IMR-90 (cell line): ENCODE data around the gene ZBTB22. TPM values are rescaled to one million over a fixed set of nuclear protein-coding genes. Genes with fewer than 3 reads are reported as not detected.
"Not testable (repeated sequence)": the region's sequence is repeated elsewhere in the genome, so short reads cannot be mapped to it uniquely, and the experiment has no call there.

Experiments used
- ATAC-seq: fragments of 200-7000 bp; cut with Tn5 transposase; 2 replicates; pipeline ENCODE4 v1.9.1; 2020; ENCODE audit warnings: low read depth, mild to moderate bottlenecking, moderate library complexity
- BruUV-seq: library from RNA; stranded (reverse); fragments of 400-500 nt; replicated peaks from 2 replicates; lab custom pipeline; 2021; lab: Mats Ljungman, UMichigan
- CTCF ChIA-PET: fragments of 300-600 bp; formaldehyde crosslinking; extraction: SDS; loops from one replicate; lab custom pipeline; 2021; ENCODE audit warnings: antibody characterized with exemption; lab: Yijun Ruan, JAX
- POLR2A ChIA-PET: fragments of 300-600 bp; sonication (Branson Sonifier 250); formaldehyde crosslinking; loops from one replicate; lab custom pipeline; 2022; ENCODE audit warnings: antibody characterized with exemption; ENCODE audit not compliant: unreplicated experiment; lab: Charles Lee
- DNase-seq: peaks from one replicate; pipeline ENCODE4 v3.0.0; 2013
- H2AFZ ChIP-seq: replicated peaks from 2 replicates; pipeline ENCODE3; 2013; ENCODE audit warnings: low read length, mild to moderate bottlenecking; ENCODE audit not compliant: poor library complexity
- H2AK5ac ChIP-seq: 2 replicates; pipeline ENCODE4 v1.6.1; 2013; ENCODE audit warnings: low read depth, low read length, inconsistent platforms
- H2AK9ac ChIP-seq: replicated peaks from 2 replicates; pipeline ENCODE3; 2013; ENCODE audit warnings: mild to moderate bottlenecking, low read depth, low read length, moderate library complexity; ENCODE audit not compliant: poor library complexity
- H2BK120ac ChIP-seq: 2 replicates; pipeline ENCODE4 v1.6.1; 2013; ENCODE audit warnings: low read depth, low read length, inconsistent platforms
- H2BK15ac ChIP-seq: 3 replicates; pipeline ENCODE4 v1.6.1; 2013; ENCODE audit warnings: low read depth, low read length, inconsistent platforms
- H2BK20ac ChIP-seq: 2 replicates; pipeline ENCODE4 v1.6.1; 2013; ENCODE audit warnings: low read depth, mild to moderate bottlenecking, inconsistent platforms, low read length, moderate library complexity
- H2BK5ac ChIP-seq: 2 replicates; pipeline ENCODE4 v1.6.1; 2013; ENCODE audit warnings: mild to moderate bottlenecking, low read depth, low read length, inconsistent platforms; ENCODE audit not compliant: poor library complexity, severe bottlenecking
- H3K14ac ChIP-seq: replicated peaks from 2 replicates; pipeline ENCODE4 v1.6.1; 2013; ENCODE audit warnings: low read depth, low read length, inconsistent platforms
- H3K18ac ChIP-seq: 2 replicates; pipeline ENCODE4 v1.6.1; 2013; ENCODE audit warnings: low read depth, low read length, control low read depth
- H3K23ac ChIP-seq: 2 replicates; pipeline ENCODE4 v1.6.1; 2013; ENCODE audit warnings: low read depth, low read length, inconsistent platforms
- H3K27ac ChIP-seq: 2 replicates; pipeline ENCODE4 v1.5.1; 2013; ENCODE audit warnings: mild to moderate bottlenecking, control low read depth, low read length; ENCODE audit not compliant: insufficient read depth
- H3K27me3 ChIP-seq: 2 replicates; pipeline ENCODE4 v1.6.1; 2013; ENCODE audit warnings: low read length; ENCODE audit not compliant: control insufficient read depth, insufficient read depth
- H3K36me3 ChIP-seq: 2 replicates; pipeline ENCODE4 v1.6.1; 2013; ENCODE audit warnings: low read length, mixed read lengths; ENCODE audit not compliant: control insufficient read depth, insufficient read depth
- H3K4ac ChIP-seq: 2 replicates; pipeline ENCODE4 v1.6.1; 2013; ENCODE audit warnings: low read depth, low read length, inconsistent platforms
- H3K4me1 ChIP-seq: 2 replicates; pipeline ENCODE4 v1.6.1; 2013; ENCODE audit warnings: low read length, mixed read lengths; ENCODE audit not compliant: control insufficient read depth, insufficient read depth
- H3K4me2 ChIP-seq: 2 replicates; pipeline ENCODE4 v1.6.1; 2013; ENCODE audit warnings: low read depth, mild to moderate bottlenecking, control low read depth, low read length, moderate library complexity
- H3K4me3 ChIP-seq: 2 replicates; pipeline ENCODE4 v1.5.1; 2013; ENCODE audit warnings: low read depth, mild to moderate bottlenecking, control low read depth, low read length, moderate library complexity; ENCODE audit not compliant: insufficient read depth
- H3K56ac ChIP-seq: 2 replicates; pipeline ENCODE4 v1.6.1; 2013; ENCODE audit warnings: low read length, inconsistent platforms; ENCODE audit not compliant: insufficient read depth; ENCODE audit errors: extremely low read depth
- H3K79me1 ChIP-seq, 2 experiments: 2 replicates each; pipeline ENCODE4 v1.6.1; 2013; ENCODE audit warnings: low read length in 2 of 2, inconsistent platforms in 1 of 2, low read depth in 1 of 2
- H3K9ac ChIP-seq: 2 replicates; pipeline ENCODE4 v1.6.1; 2013; ENCODE audit warnings: low read depth, low read length, control low read depth
- H3K9me1 ChIP-seq: 2 replicates; pipeline ENCODE4 v1.6.1; 2013; ENCODE audit warnings: low read length, inconsistent platforms; ENCODE audit not compliant: insufficient read depth
- H3K9me3 ChIP-seq: 2 replicates; pipeline ENCODE4 v1.6.1; 2013; ENCODE audit warnings: low read length; ENCODE audit not compliant: control insufficient read depth, insufficient read depth
- H4K20me1 ChIP-seq: 2 replicates; pipeline ENCODE4 v1.6.1; 2013; ENCODE audit warnings: low read length, inconsistent platforms; ENCODE audit not compliant: insufficient read depth
- H4K5ac ChIP-seq: 2 replicates; pipeline ENCODE4 v1.6.1; 2013; ENCODE audit warnings: mild to moderate bottlenecking, low read depth, low read length, control low read depth
- H4K8ac ChIP-seq, 2 experiments: 2 replicates each; pipeline ENCODE4 v1.6.1; 2013; ENCODE audit warnings: low read depth in 2 of 2, low read length in 2 of 2, control low read depth in 1 of 2, inconsistent platforms in 1 of 2
- H4K91ac ChIP-seq: 2 replicates; pipeline ENCODE4 v1.6.1; 2013; ENCODE audit warnings: low read depth, low read length, inconsistent platforms; ENCODE audit not compliant: insufficient read depth
- CTCF ChIP-seq: conservative IDR thresholded peaks from 2 replicates; pipeline ENCODE4 v1.5.1; 2012; ENCODE audit warnings: mild to moderate bottlenecking, low read depth, low read length, improper control_type of control experiment
- MXI1 ChIP-seq: IDR thresholded peaks from 2 replicates; pipeline ENCODE4 v1.6.1; 2012; ENCODE audit warnings: low read depth, mild to moderate bottlenecking, low read length, moderate library complexity, borderline replicate concordance
- RAD21 ChIP-seq: IDR thresholded peaks from 2 replicates; pipeline ENCODE4 v1.6.1; 2012; ENCODE audit warnings: low read length, improper control_type of control experiment
- SMC3 ChIP-seq: fragments of 150-350 bp; IDR thresholded peaks from 2 replicates; pipeline ENCODE4 v1.6.1; 2016; ENCODE audit warnings: low read depth, mild to moderate bottlenecking, antibody characterized with exemption, low read length, moderate library complexity
- WGBS, 2 experiments: methylation state at CpG; one replicate each; pipeline versions ENCODE4 v1.1.5 to v1.1.7; 2013; ENCODE audit warnings: missing lambda C conversion rate in 2 of 2; ENCODE audit not compliant: insufficient read length in 1 of 2; ENCODE audit errors: extremely low coverage in 2 of 2; 5-methylcytosine and 5-hydroxymethylcytosine counted together
- dilution Hi-C: fragments of 300-500 bp; cut with HindIII; formaldehyde crosslinking; loops from one replicate; pipeline ENCODE4 v1.14.3; 2018; ENCODE audit warnings: low sequenced_read_pairs; ENCODE audit not compliant: unreplicated experiment
- in situ Hi-C: fragments of 300-500 bp; cut with MboI; formaldehyde crosslinking; loops from 3 replicates; pipeline ENCODE4 v1.14.3; 2019; ENCODE audit warnings: low sequenced_read_pairs, inconsistent platforms, mixed read lengths
- intact Hi-C: fragments of 100-400 bp; cut with micrococcal nuclease; formaldehyde crosslinking; loops from 2 replicates; pipeline ENCODE4 v1.10.0; 2022
- polyA plus RNA-seq, 3 experiments: library from polyadenylated mRNA; depleted of rRNA; stranded (reverse); fragments of >200 nt; gene quantifications; 2 replicates each; pipeline ENCODE4 v1.2.3, GENCODE V29; 2012; ENCODE audit warnings: low replicate concordance in 1 of 3
- total RNA-seq: library from RNA; depleted of rRNA; stranded (reverse); fragments of >200 nt; gene quantifications from 2 replicates; pipeline ENCODE4 v1.2.3, GENCODE V29; 2012

Gene ZBTB22
- total and polyA plus RNA-seq, 2 of the 4 experiments (the other 2 are of a cell fraction): 6.8 to 13.0 TPM

GRCh38 chr6:33343953-33344611 is 26.5 kb upstream of the ZBTB22 start:
- Histone ChIP-seq H3K27ac (no peak overlapping the region), H2AK9ac (no peak overlapping the region), H4K91ac (no peak overlapping the region), H3K27me3 (peaks cover 2% of the 10 kb centered on the region; the same call in 1 of the 2 replicates), H3K9me3 (no peaks in the 10 kb centered on the region), H2AFZ (no peak overlapping the region), H3K4ac (no peak overlapping the region), H4K8ac (no peak overlapping the region), H3K9ac (no peak overlapping the region), H3K14ac (no peak overlapping the region), H2BK5ac (no peak overlapping the region), H3K23ac (no peak overlapping the region), H2AK5ac (no peak overlapping the region), H3K4me3 (no peak overlapping the region), H3K79me1 (no peaks in the 10 kb centered on the region), H3K18ac (no peak overlapping the region), H3K36me3 (no peaks in the 10 kb centered on the region), H3K4me1 (peaks cover 2% of the 10 kb centered on the region; the same call in 1 of the 2 replicates), H3K9me1 (no peaks in the 10 kb centered on the region), H3K4me2 (no peak overlapping the region), H4K5ac (no peak overlapping the region), H2BK20ac (no peak overlapping the region), H3K56ac (no peak overlapping the region), H2BK15ac (no peak overlapping the region), H2BK120ac (no peak overlapping the region), H4K20me1 (no peaks in the 10 kb centered on the region)
- no CpG with 5 or more reads among the region's 6 CpGs for WGBS, 2 experiments
- POLR2A ChIA-PET: no interaction called here
- intact Hi-C loops (no loop called here), in situ Hi-C loops (no loop called here), dilution Hi-C loops (no loop called here)
- CTCF ChIA-PET: interaction anchor here (0.6 kb wide), 1 partner anchor 17 kb away, joined by 7 read pairs; no protein-coding TSS in a partner anchor
- ATAC-seq (no peak), DNase-seq (no peak)
- no TSS peak for BruUV-seq
- TF ChIP-seq SMC3 (no peak), RAD21 (no peak), CTCF (no peak), MXI1 (no peak)

- H2BK5ac ChIP-seq, H3K27me3 ChIP-seq, H3K4me3 ChIP-seq, H3K23ac ChIP-seq, H4K5ac ChIP-seq, H2AK9ac ChIP-seq, dilution Hi-C loops, H3K18ac ChIP-seq, H4K8ac ChIP-seq, DNase-seq, H3K9me3 ChIP-seq, POLR2A ChIA-PET, ATAC-seq, H3K9me1 ChIP-seq, CTCF ChIA-PET, in situ Hi-C loops, H2BK120ac ChIP-seq, H2AFZ ChIP-seq, H2BK15ac ChIP-seq, H3K56ac ChIP-seq, H4K20me1 ChIP-seq, H3K4ac ChIP-seq, H3K4me2 ChIP-seq, BruUV-seq, intact Hi-C loops, H3K14ac ChIP-seq, H3K36me3 ChIP-seq, H4K91ac ChIP-seq, H2AK5ac ChIP-seq, H3K27ac ChIP-seq, H2BK20ac ChIP-seq, H3K9ac ChIP-seq, H3K79me1 ChIP-seq, H3K4me1 ChIP-seq: not testable (repeated sequence)
- no CpG with 5 or more reads among the region's 7 CpGs for WGBS, 2 experiments
Measured at GRCh38 chr6:33343606-33343952, 26.0 kb upstream of the ZBTB22 start.
